Neural cell (in vitro differentiated cells): ENCODE data around the gene KRT16. TPM values are rescaled to one million over a fixed set of nuclear protein-coding genes. Genes with fewer than 3 reads are reported as not detected.

Experiments used
- H2AFZ ChIP-seq: fragments of 200-600, 300-800 bp; sonication (generic), shearing (Covaris generic); 2 replicates; pipeline ENCODE4 v1.6.0; 2014; ENCODE audit warnings: low read depth, mild to moderate bottlenecking, antibody characterized with exemption, low read length, moderate library complexity
- H3F3A ChIP-seq: fragments of 200-600 bp; shearing (Covaris generic); 2 replicates; pipeline ENCODE4 v1.6.1; 2016; ENCODE audit warnings: mild to moderate bottlenecking, moderate library complexity, mixed read lengths, antibody characterized with exemption, low read length; ENCODE audit not compliant: insufficient read depth, poor library complexity, severe bottlenecking
- H3K27ac ChIP-seq: fragments of 200-600, 300-800 bp; sonication (generic), shearing (Covaris generic); 2 replicates; pipeline ENCODE4 v1.5.1; 2014; ENCODE audit warnings: mild to moderate bottlenecking, low read length, moderate library complexity
- H3K27me3 ChIP-seq: fragments of 300-800, 200-600 bp; sonication (generic), shearing (Covaris generic); 2 replicates; pipeline ENCODE4 v1.6.0; 2014; ENCODE audit warnings: mild to moderate bottlenecking, low read depth, low read length, moderate library complexity; ENCODE audit not compliant: insufficient read depth
- H3K36me3 ChIP-seq: fragments of 300-800, 200-600 bp; sonication (generic), shearing (Covaris generic); 2 replicates; pipeline ENCODE4 v1.5.1; 2014; ENCODE audit warnings: mild to moderate bottlenecking, antibody characterized with exemption, low read length, moderate library complexity; ENCODE audit not compliant: insufficient read depth
- H3K4me2 ChIP-seq: fragments of 300-800, 200-600 bp; sonication (generic), shearing (Covaris generic); 2 replicates; pipeline ENCODE4 v1.6.0; 2014; ENCODE audit warnings: mild to moderate bottlenecking, low read length
- H3K4me3 ChIP-seq: fragments of 300-800, 200-600 bp; sonication (generic), shearing (Covaris generic); 2 replicates; pipeline ENCODE4 v1.5.1; 2014; ENCODE audit warnings: mild to moderate bottlenecking, low read length, moderate library complexity
- H3K79me2 ChIP-seq: fragments of 200-600 bp; shearing (Covaris generic); replicated peaks from 2 replicates; pipeline ENCODE4 v1.6.0; 2014; ENCODE audit warnings: mild to moderate bottlenecking, low read length, moderate library complexity; ENCODE audit not compliant: insufficient read depth
- H3K9ac ChIP-seq: fragments of 300-800, 200-600 bp; sonication (generic), shearing (Covaris generic); 2 replicates; pipeline ENCODE4 v1.6.1; 2016; ENCODE audit warnings: mild to moderate bottlenecking, low read length, mixed read lengths
- H3K9me2 ChIP-seq: fragments of 200-600 bp; shearing (Covaris generic); 2 replicates; pipeline ENCODE4 v1.6.1; 2016; ENCODE audit warnings: mild to moderate bottlenecking, low read length, mixed read lengths; ENCODE audit not compliant: insufficient read depth
- H3K9me3 ChIP-seq: fragments of 200-600, 300-800 bp; sonication (generic), shearing (Covaris generic); 2 replicates; pipeline ENCODE4 v1.6.1; 2016; ENCODE audit warnings: mild to moderate bottlenecking, mixed run types, low read length, moderate library complexity, mixed read lengths
- H4K20me1 ChIP-seq: fragments of 200-600 bp; shearing (Covaris generic); 2 replicates; pipeline ENCODE4 v1.6.1; 2016; ENCODE audit warnings: mild to moderate bottlenecking, mixed run types; ENCODE audit not compliant: insufficient read depth
- CTCF ChIP-seq: fragments of 450-650 bp; IDR thresholded peaks from 2 replicates; pipeline ENCODE4 v1.5.1; 2014; ENCODE audit warnings: antibody characterized with exemption, mild to moderate bottlenecking, moderate library complexity; ENCODE audit not compliant: poor library complexity, severe bottlenecking
- EP300 ChIP-seq: fragments of 450-650 bp; conservative IDR thresholded peaks from 2 replicates; pipeline ENCODE4 v1.6.1; 2014; ENCODE audit warnings: antibody characterized with exemption, mild to moderate bottlenecking, moderate library complexity; ENCODE audit not compliant: poor library complexity, severe bottlenecking
- EZH2 ChIP-seq: fragments of 200-600, 300-800 bp; shearing (Covaris generic), sonication (generic); IDR thresholded peaks from 2 replicates; pipeline ENCODE4 v1.6.1; 2014; ENCODE audit warnings: antibody characterized with exemption, low read length, borderline replicate concordance, mild to moderate bottlenecking; ENCODE audit not compliant: insufficient read depth, poor library complexity, severe bottlenecking
- MXI1 ChIP-seq: fragments of 450-650 bp; conservative IDR thresholded peaks from 2 replicates; pipeline ENCODE4 v1.6.1; 2014; ENCODE audit warnings: antibody characterized with exemption, mild to moderate bottlenecking; ENCODE audit not compliant: poor library complexity, severe bottlenecking
- POLR2AphosphoS5 ChIP-seq: IDR thresholded peaks from 2 replicates; pipeline ENCODE4 v1.6.1; 2012
- RAD21 ChIP-seq: fragments of 450-650 bp; conservative IDR thresholded peaks from 2 replicates; pipeline ENCODE4 v1.6.1; 2014; ENCODE audit warnings: antibody characterized with exemption, mild to moderate bottlenecking, moderate library complexity
- REST ChIP-seq: IDR thresholded peaks from 2 replicates; pipeline ENCODE4 v1.6.1; 2012; ENCODE audit warnings: borderline replicate concordance
- SMC3 ChIP-seq: fragments of 450-650 bp; conservative IDR thresholded peaks from 2 replicates; pipeline ENCODE4 v1.6.1; 2014; ENCODE audit warnings: antibody characterized with exemption, mild to moderate bottlenecking, moderate library complexity; ENCODE audit not compliant: poor library complexity
- TAF1 ChIP-seq: IDR thresholded peaks from 2 replicates; pipeline ENCODE4 v1.6.1; 2012; ENCODE audit warnings: low read depth
- polyA plus RNA-seq: library from polyadenylated mRNA; depleted of rRNA; stranded (reverse); fragments of >200 nt; gene quantifications from 2 replicates; pipeline ENCODE4 v1.2.3, GENCODE V29; 2014

KRT16 gene
- polyA plus RNA-seq, 1 donor from 2014 or later: not detected

- no peak overlapping the region for H3K9ac ChIP-seq
- TF ChIP-seq EP300 (no peak), SMC3 (no peak), TAF1 (no peak)
These were observed 20.0 kb upstream of the KRT16 start for GRCh38 chr17:41632482-41633105.

GRCh38 chr17:41631898-41632285, 19.3 kb upstream of the KRT16 start:
- H3K9me3 ChIP-seq: no peaks in the 10 kb centered on the region
- no peaks in the 10 kb centered on the region for H3K79me2 ChIP-seq
- H3K4me2 ChIP-seq: no peak overlapping the region
- no peaks in the 10 kb centered on the region for H3K36me3 ChIP-seq
- H3K9me2 ChIP-seq: no peaks in the 10 kb centered on the region
- H3F3A ChIP-seq: no peaks in the 10 kb centered on the region
- no peak for TF ChIP-seq EZH2
- no peak for TF ChIP-seq SMC3
- no peak for TF ChIP-seq REST
- TF ChIP-seq CTCF: no peak
- no peak for TF ChIP-seq MXI1
- TF ChIP-seq TAF1: no peak
- no peak for TF ChIP-seq EP300
- TF ChIP-seq RAD21: no peak
- no peak for TF ChIP-seq POLR2AphosphoS5
- no peak overlapping the region for H3K9ac ChIP-seq
- H3K4me3 ChIP-seq: no peak overlapping the region
- H4K20me1 ChIP-seq: no peaks in the 10 kb centered on the region
- no peak overlapping the region for H3K27ac ChIP-seq
- no peak overlapping the region for H2AFZ ChIP-seq
- no peaks in the 10 kb centered on the region for H3K27me3 ChIP-seq

More at GRCh38 chr17:41632482-41633105, 20.0 kb upstream of the KRT16 start:
- Histone ChIP-seq H3K4me3 (no peak overlapping the region), H3K36me3 (no peaks in the 10 kb centered on the region), H3K27ac (no peak overlapping the region), H3K4me2 (no peak overlapping the region), H3K27me3 (no peaks in the 10 kb centered on the region), H3K79me2 (no peaks in the 10 kb centered on the region), H3F3A (no peaks in the 10 kb centered on the region), H3K9me3 (no peaks in the 10 kb centered on the region), H3K9me2 (no peaks in the 10 kb centered on the region), H4K20me1 (no peaks in the 10 kb centered on the region), H2AFZ (no peak overlapping the region)
